ENCODE results near the gene UQCC5.

Gene UQCC5

GRCh38 chr3:52537165-52537620, 788 bp downstream of the UQCC5 start:
- Histone ChIP-seq H3K27me3 (ENCODE audit: insufficient read depth, low read length, poor library complexity) (no peaks in the 10 kb centered on the region), H2AFZ (ENCODE audit: low read depth, low read length) (peak overlapping the region; percentile 83), H3K4me2 (ENCODE audit: insufficient read depth, low read length) (peak overlapping the region; percentile 86), H4K20me1 (ENCODE audit: insufficient read depth, low read length) (peaks cover 7% of the 10 kb centered on the region; the same call in 1 of the 2 replicates), H3K27ac (ENCODE audit: low read length) (peak overlapping the region; percentile 72), H3K79me2 (ENCODE audit: insufficient read depth, low read length) (peaks cover 37% of the 10 kb centered on the region), H3K4me3 (ENCODE audit: low read depth in 1 of 2, low read length in 2 of 2) (peak overlapping the region; percentile 37 to 72), H3K4me1 (ENCODE audit: insufficient read depth, low read length) (peaks cover 35% of the 10 kb centered on the region), H3K36me3 (ENCODE audit: insufficient read depth, low read length) (peaks cover 19% of the 10 kb centered on the region), H3K9ac (ENCODE audit: low read depth, low read length) (peak overlapping the region; percentile 73), H3K9me3 (ENCODE audit: insufficient read depth, low read length, severe bottlenecking) (no peaks in the 10 kb centered on the region)
- DNase-seq (no peak), ATAC-seq (ENCODE audit: insufficient read depth, low read depth) (no peak)
- TF ChIP-seq CTCF (IDR thresholded peaks at IDR 0.05; ENCODE audit: borderline replicate concordance, extremely low read depth, low read length, poor library complexity, severe bottlenecking) = no peak

GRCh38 chr3:52537726-52538421, 1.5 kb downstream of the UQCC5 start:
- peaks cover 19% of the 10 kb centered on the region for H3K36me3 ChIP-seq (ENCODE audit: insufficient read depth, low read length)
- ATAC-seq (ENCODE audit: insufficient read depth, low read depth) (no peak), DNase-seq (peak; percentile 3)
- peak overlapping the region; percentile 11 for H3K27ac ChIP-seq (ENCODE audit: low read length)
- H3K4me3 ChIP-seq (ENCODE audit: low read depth in 1 of 2, low read length in 2 of 2) = peak overlapping the region; percentile 37 to 72; a peak in 3 of 4 replicates
- no peak for TF ChIP-seq CTCF (IDR thresholded peaks at IDR 0.05; ENCODE audit: borderline replicate concordance, extremely low read depth, low read length, poor library complexity, severe bottlenecking)
- TF ChIP-seq EZH2 (IDR thresholded peaks at IDR 0.05; ENCODE audit: borderline replicate concordance, low read depth, low read length, severe bottlenecking) = no peak
- peak overlapping the region; percentile 73 for H3K9ac ChIP-seq (ENCODE audit: low read depth, low read length)
- H3K4me1 ChIP-seq (ENCODE audit: insufficient read depth, low read length) = peaks cover 35% of the 10 kb centered on the region
- no peaks in the 10 kb centered on the region for H3K9me3 ChIP-seq (ENCODE audit: insufficient read depth, low read length, severe bottlenecking)
- H3K79me2 ChIP-seq (ENCODE audit: insufficient read depth, low read length) = peaks cover 37% of the 10 kb centered on the region
- no peak overlapping the region for H2AFZ ChIP-seq (ENCODE audit: low read depth, low read length)
- H3K27me3 ChIP-seq (ENCODE audit: insufficient read depth, low read length, poor library complexity) = no peaks in the 10 kb centered on the region
- peak overlapping the region; percentile 86 for H3K4me2 ChIP-seq (ENCODE audit: insufficient read depth, low read length)
- H4K20me1 ChIP-seq (ENCODE audit: insufficient read depth, low read length) = peaks cover 7% of the 10 kb centered on the region; the same call in 1 of the 2 replicates

GRCh38 chr3:52539010-52539653, 2.7 kb downstream of the UQCC5 start:
- ATAC-seq (ENCODE audit: insufficient read depth, low read depth) = no peak
- H3K9ac ChIP-seq (ENCODE audit: low read depth, low read length) = no peak overlapping the region
- no peaks in the 10 kb centered on the region for H3K27me3 ChIP-seq (ENCODE audit: insufficient read depth, low read length, poor library complexity)
- DNase-seq = peak; percentile 3
- H3K79me2 ChIP-seq (ENCODE audit: insufficient read depth, low read length) = peaks cover 37% of the 10 kb centered on the region
- peak overlapping the region; percentile 86 for H3K4me2 ChIP-seq (ENCODE audit: insufficient read depth, low read length)
- peak overlapping the region in 1 of 2 experiments; percentile 2; a peak in 1 of 4 replicates for H3K4me3 ChIP-seq (ENCODE audit: low read depth in 1 of 2, low read length in 2 of 2)
- no peak for TF ChIP-seq CTCF (IDR thresholded peaks at IDR 0.05; ENCODE audit: borderline replicate concordance, extremely low read depth, low read length, poor library complexity, severe bottlenecking)
- TF ChIP-seq EZH2 (IDR thresholded peaks at IDR 0.05; ENCODE audit: borderline replicate concordance, low read depth, low read length, severe bottlenecking) = no peak
- H2AFZ ChIP-seq (ENCODE audit: low read depth, low read length) = no peak overlapping the region
- H4K20me1 ChIP-seq (ENCODE audit: insufficient read depth, low read length) = peaks cover 7% of the 10 kb centered on the region; the same call in 1 of the 2 replicates
- peaks cover 22% of the 10 kb centered on the region for H3K36me3 ChIP-seq (ENCODE audit: insufficient read depth, low read length)
- H3K9me3 ChIP-seq (ENCODE audit: insufficient read depth, low read length, severe bottlenecking) = no peaks in the 10 kb centered on the region
- peak overlapping the region; percentile 50; the same call in 1 of the 2 replicates for H3K27ac ChIP-seq (ENCODE audit: low read length)
- peaks cover 35% of the 10 kb centered on the region for H3K4me1 ChIP-seq (ENCODE audit: insufficient read depth, low read length)
